Islet of Langerhans (tissue), 1 donor: ENCODE data around the gene POLR2E.

ENCODE experiments used
- FAIRE-seq: peaks from one replicate; lab custom pipeline; 2011; peaks lifted over from hg19 to GRCh38; lab: Jason Lieb, UNC

POLR2E gene

DNA sequence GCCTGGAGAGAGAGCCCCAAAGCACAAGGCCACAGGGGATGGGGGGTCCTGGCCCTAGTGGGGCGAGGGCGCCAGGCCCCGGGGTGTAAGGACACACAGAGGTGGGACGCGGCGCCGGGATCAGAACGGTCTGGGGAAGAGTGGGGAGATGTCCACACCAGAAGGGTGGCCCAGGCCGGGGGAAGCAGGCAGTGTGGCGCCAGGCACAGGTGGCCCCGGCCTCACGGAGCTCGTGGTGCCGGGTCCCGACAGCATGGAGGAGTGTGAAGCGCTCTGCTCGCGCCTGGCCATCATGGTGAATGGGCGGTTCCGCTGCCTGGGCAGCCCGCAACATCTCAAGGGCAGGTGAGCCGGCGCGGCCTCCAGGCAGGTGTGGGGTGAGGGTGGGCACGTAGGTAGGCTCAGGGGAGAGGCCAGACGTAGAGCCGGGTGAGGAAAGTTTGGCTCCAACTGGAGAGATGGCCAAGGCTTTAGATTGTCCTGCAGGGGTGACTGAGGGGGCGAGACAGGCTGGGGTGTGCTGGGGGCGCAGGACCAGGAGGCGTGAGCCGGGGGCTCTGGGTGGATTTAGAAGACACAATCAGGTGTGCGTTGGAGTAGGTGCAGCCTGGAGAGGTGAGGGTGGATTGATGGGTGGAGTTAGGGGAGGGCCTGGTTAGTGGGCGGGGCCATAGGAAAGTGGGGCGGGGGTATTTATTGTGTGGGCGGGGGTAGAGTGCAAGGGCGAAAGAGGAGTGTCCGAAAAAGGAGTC is 31.1 kb downstream of the POLR2E start:
- no peak for FAIRE-seq

DNA sequence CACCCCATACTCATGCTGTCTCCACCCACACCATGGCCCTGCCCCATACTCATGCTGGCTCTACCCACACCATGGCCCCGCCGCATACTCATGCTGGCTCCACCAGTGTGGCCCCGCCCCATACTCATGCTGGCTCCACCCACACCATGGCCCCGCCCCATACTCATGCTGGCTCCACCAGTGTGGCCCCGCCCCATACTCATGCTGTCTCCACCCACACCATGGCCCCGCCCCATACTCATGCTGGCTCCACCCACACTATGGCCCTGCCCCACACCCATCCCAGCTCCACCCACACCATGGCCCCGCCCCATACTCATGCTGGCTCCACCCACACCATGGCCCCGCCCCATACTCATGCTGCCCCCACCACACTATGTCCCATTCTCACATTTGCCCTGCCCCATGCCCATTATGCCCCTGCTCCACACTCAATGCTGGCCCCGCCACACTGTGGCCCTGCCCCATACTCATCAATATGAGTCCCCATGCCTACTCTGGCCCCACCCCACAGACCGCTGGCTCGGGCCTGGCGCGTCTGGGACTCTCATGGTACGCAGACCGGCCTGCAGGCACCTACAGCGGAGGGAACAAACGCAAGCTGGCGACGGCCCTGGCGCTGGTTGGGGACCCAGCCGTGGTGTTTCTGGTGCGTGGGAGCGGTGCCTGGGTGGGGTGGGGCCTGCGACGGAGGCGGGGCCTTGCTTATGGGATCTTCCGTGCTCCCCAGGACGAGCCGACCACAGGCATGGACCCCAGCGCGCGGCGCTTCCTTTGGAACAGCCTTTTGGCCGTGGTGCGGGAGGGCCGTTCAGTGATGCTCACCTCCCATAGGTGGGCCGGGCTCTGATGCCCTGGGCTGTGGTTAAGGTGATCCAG is 31.9 kb downstream of the POLR2E start:
- FAIRE-seq, result no peak

DNA sequence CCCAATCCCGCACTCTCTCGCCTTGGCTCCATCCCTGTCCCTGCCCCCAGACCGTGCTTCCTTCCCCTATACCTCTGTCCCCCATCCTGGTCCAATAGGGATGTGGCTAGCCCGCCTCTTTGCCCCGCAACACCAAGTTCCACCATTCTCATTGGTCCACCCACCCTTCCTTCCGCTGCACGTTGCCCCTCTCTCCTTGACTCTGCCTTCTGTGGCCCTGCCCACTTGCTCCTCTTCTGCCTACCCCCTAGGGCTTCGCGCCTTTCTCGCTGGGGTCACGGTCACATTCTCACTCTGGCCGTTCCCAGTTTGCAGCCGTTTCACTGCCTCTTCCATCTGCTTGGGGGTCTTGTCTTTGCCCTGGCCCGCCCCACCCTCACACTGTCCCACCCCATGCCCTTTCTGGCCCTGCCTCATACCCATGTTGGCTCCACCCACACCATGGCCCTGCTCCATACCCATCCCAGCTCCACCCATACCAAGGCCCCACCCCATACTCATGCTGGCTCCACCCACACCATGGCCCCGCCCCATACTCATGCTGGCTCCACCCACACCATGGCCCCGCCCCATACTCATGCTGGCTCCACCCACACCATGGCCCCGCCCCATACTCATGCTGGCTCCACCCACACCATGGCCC is 32.7 kb downstream of the POLR2E start:
- FAIRE-seq, result no peak

DNA sequence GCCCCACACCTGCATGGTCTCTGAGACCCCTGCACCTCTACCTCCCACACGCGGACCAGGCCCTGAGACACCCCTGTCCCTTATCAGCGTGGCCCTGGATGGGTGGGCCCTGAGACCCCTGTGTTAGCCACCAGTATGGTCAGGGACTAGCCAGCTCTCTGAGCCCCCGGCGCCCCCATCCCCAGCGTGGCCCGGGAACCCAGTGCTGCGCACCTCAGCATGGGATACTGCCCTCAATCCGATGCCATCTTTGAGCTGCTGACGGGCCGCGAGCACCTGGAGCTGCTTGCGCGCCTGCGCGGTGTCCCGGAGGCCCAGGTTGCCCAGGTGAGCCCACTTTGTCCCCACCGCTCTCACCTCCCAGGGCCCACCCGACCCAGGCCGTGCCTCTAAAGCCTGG is 33.2 kb downstream of the POLR2E start:
- no peak for FAIRE-seq

GRCh38 chr19:1060689-1061088 is 34.5 kb downstream of the POLR2E start:
- no peak for FAIRE-seq

GRCh38 chr19:1058112-1058511 is 37.1 kb downstream of the POLR2E start:
- FAIRE-seq, result no peak

DNA sequence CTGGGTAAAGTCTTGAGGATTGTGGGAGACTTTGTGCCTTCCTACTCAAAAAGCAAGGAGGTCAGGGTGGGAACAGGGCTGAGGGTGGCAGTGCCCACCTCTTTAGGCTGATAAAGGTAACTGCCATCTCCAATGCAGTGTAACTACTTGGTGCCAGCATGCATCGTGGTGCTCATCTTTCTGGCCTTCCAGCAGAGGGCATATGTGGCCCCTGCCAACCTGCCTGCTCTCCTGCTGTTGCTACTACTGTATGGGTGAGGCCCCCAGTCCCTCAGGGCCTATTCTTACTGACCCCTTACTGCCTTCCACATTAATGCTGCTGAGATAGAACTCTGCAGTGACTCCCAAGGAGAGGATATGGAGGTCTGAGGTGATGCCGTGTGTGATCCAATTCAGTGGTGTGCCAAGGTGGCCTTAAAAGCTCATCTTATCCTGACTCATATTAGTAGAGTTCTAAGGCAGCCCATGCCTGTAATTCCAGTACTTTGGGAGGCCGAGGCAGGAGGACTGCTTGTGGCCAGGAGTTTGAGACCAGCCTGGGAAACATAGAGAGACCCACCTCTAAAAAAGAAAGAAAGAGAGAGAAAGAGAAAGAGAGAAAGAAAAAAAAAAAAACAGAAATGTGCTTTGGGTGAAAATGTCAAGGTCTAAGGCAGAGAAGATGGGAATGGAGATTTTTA is 37.9 kb downstream of the POLR2E start:
- no peak for FAIRE-seq

- no peak for FAIRE-seq
Observed at GRCh38 chr19:1055886-1056620, 39.1 kb downstream of the POLR2E start.

GRCh38 chr19:1055028-1055425 is 40.1 kb downstream of the POLR2E start:
- no peak for FAIRE-seq

DNA sequence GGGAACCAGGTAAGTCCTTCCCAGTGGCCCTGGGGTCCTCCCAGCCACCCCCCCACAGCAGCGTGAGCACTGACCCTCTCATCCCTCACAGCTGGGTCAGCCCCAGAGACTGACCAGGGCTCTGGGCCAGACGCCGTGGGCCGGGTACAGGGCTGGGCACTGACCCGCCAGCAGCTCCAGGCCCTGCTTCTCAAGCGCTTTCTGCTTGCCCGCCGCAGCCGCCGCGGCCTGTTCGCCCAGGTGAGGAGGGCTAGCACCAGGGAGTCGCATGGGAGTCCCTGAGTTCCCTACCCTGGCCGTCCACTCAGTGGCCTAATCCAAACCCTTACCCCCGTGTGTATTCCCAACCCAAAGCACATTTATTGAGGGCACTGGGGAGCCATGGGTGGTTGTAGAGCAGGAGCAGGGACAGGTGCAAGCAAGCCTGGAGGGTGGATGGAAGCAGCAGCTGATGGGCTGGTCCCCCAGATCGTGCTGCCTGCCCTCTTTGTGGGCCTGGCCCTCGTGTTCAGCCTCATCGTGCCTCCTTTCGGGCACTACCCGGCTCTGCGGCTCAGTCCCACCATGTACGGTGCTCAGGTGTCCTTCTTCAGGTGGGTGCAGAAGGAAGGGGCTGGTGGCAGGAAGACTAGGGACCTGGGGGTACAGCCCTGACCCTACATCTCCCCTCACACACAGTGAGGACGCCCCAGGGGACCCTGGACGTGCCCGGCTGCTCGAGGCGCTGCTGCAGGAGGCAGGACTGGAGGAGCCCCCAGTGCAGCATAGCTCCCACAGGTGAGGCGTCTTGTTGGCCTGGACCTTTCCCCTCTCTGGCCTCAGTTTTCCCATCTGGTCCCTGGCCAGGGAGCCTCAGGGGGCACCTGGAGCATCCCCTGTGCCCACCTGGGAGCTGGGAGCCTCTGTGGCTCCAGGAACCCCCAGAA is 40.8 kb downstream of the POLR2E start:
- FAIRE-seq, result no peak

DNA sequence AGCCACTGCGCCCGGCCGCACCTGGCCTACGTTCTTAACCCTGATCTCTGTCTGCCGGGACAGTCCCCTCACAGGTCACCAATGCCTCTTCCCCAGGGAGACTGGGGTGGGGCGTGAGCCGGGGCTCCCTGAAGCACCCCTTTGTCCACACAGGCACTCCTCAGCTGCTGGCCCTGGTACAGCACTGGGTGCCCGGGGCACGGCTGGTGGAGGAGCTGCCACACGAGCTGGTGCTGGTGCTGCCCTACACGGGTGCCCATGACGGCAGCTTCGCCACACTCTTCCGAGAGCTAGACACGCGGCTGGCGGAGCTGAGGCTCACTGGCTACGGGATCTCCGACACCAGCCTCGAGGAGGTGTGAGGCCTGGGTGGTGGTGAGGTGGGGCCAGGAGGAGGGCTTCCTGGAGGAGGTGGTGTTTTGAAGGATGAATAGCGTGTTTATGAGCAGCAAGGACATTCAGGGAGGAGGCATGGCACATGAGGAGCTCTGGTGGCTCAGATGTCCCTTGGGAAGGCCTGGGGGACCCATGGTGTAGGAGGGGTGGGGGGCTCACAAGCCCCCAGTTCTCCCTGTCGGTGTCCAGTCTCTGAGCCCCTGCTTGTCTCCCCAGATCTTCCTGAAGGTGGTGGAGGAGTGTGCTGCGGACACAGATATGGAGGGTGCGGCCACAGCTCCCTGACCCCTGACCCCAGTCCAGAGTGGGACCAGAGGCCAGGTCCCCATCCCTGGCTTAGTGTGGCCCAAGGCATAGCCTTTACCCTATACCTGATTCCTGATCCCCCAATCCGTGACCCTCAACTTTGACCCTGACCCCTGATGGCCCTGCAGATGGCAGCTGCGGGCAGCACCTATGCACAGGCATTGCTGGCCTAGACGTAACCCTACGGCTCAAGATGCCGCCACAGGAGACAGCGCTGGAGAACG is 41.7 kb downstream of the POLR2E start:
- no peak for FAIRE-seq

GRCh38 chr19:1052349-1052975 is 42.7 kb downstream of the POLR2E start:
- FAIRE-seq, result no peak

DNA sequence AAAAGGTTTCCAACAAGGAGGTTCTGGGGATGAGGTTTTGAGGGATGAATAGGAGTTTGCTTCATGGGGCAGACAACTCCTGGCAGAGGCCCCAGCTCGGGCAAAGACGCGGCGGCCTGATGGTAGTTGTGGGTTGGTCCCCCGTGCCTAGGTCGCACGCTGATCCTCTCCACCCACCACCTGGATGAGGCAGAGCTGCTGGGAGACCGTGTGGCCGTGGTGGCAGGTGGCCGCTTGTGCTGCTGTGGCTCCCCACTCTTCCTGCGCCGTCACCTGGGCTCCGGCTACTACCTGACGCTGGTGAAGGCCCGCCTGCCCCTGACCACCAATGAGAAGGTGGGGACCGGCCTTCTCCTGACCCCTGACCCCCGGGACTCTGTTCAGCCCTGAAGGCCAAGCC is 43.4 kb downstream of the POLR2E start:
- no peak for FAIRE-seq

DNA sequence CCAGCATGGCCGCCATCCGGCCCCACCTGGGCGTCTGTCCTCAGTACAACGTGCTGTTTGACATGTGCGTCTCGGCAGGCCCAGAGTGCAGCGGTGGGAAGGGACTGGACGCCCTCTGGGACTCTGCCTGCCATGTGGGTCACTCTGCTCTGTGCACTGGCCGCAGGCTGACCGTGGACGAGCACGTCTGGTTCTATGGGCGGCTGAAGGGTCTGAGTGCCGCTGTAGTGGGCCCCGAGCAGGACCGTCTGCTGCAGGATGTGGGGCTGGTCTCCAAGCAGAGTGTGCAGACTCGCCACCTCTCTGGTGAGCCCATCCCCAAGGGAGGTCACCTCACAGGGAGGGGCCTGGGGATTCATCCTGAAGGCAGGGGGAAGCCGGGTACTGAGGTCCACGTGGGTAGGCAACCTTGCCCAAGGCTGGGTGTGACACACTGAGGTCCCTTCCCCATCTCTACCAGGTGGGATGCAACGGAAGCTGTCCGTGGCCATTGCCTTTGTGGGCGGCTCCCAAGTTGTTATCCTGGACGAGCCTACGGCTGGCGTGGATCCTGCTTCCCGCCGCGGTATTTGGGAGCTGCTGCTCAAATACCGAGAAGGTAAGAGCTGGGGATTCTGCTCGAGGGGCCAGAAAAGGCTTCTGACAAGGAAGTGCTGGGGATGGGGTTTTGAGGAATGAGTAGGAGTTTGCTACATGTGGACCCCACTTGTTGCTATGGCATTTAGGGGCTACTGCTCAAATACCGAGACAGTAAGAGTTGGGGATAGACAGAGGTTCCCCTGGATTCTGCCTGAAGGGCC is 44.0 kb downstream of the POLR2E start:
- no peak for FAIRE-seq

- no peak for FAIRE-seq
Observed at GRCh38 chr19:1049800-1050199, 45.4 kb downstream of the POLR2E start.

GRCh38 chr19:1049106-1049505 is 46.1 kb downstream of the POLR2E start:
- no peak for FAIRE-seq

DNA sequence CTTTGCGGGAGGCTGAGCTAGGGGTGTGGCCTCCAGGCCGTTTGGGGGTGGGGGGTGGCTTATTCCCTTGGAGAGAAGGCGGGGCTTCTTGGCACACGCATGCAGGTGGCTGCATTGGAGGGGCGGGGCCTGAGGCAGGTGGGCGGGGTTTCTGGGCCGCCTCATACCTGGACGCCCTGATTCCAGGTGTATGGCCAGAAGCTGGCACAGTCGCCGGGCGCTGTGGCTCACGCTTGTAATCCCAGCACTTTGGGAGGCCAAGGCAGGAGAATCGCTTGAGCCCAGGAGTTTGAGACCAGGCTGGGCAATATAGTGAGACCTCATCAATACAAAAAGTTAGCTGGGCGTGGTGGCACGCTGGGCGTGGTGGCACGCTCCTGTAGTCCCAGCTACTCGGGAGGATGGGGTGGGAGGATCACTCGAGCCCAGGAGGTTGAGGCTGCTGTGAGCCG is 47.5 kb downstream of the POLR2E start:
- no peak for FAIRE-seq
